ENCODE measurements around the gene PATJ. TPM values are rescaled to one million over a fixed set of nuclear protein-coding genes. Genes with fewer than 3 reads are reported as not detected.

PATJ gene
- total and polyA plus RNA-seq, 2 experiments from 2014 or later, result 35.3 to 68.4 TPM

DNA sequence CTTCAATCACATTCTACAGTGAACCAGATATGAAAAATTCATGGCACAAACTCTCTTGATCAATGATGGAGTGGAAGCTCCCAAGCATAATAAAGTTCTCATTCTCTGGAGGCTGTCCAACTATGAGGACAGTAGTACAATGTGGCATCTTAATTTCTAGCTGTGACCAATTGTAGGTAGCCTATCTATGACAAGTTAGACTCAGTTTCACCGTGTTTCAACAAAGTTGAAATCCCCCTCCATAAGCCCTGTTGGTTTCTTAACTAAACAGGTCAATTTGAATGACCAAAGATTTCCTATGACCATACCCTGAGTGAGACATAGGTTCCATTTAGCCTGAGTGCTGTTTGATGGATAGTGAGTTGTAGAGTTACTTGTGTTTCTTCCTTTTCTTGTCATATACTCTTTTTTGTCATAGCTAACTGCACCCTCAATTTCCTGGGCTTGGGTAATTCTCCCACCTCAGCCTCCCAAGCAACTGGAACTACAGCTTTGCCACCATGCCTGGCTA is 11.8 kb downstream of the PATJ start:
- no peak overlapping the region for H3K27ac Mint-ChIP-seq
- H3K4me1 ChIP-seq (ENCODE audit: insufficient read depth), result peaks cover 27% of the 10 kb centered on the region
- no peaks in the 10 kb centered on the region for H3K36me3 Mint-ChIP-seq (ENCODE audit: low read depth)
- no peak overlapping the region for H2AFZ ChIP-seq
- H3K27ac ChIP-seq (ENCODE audit: low read depth), result peak overlapping the region; percentile 77; the same call in 1 of the 2 replicates
- no peaks in the 10 kb centered on the region for H3K27me3 ChIP-seq (ENCODE audit: insufficient read depth)
- H3F3A ChIP-seq (replicated peaks; ENCODE audit: low read depth), result peaks cover 4% of the 10 kb centered on the region; the same call in 1 of the 2 replicates
- H3K4me3 Mint-ChIP-seq, result no peak overlapping the region; the same call in 2 of the 3 replicates
- ATAC-seq (no peak), DNase-seq (ENCODE audit: low spot score) (no peak)
- peaks cover 2% of the 10 kb centered on the region for H3K27me3 Mint-ChIP-seq (ENCODE audit: insufficient read depth, low read depth, poor library complexity)
- H3K4me1 Mint-ChIP-seq, result peaks cover 21% of the 10 kb centered on the region
- no peak overlapping the region; the same call in 1 of the 2 replicates for H3K4me3 ChIP-seq
- TF ChIP-seq CREB1 (CRISPR knock-in tag; IDR thresholded peaks at IDR 0.05; ENCODE audit: low read depth) (no peak), STAT1 (IDR thresholded peaks at IDR 0.05; ENCODE audit: unreplicated experiment) (no peak), JUNB (IDR thresholded peaks at IDR 0.05; ENCODE audit: unreplicated experiment) (no peak), EZH2 (IDR thresholded peaks at IDR 0.05; ENCODE audit: low read depth, unreplicated experiment) (no peak), ZNF114 (CRISPR knock-in tag; IDR thresholded peaks at IDR 0.05) (no peak), EZH2phosphoT487 (IDR thresholded peaks at IDR 0.05; ENCODE audit: unreplicated experiment) (no peak), POLR2AphosphoS5 (IDR thresholded peaks at IDR 0.05; ENCODE audit: low read depth) (no peak), ZNF331 (CRISPR knock-in tag; IDR thresholded peaks at IDR 0.05; ENCODE audit: low read depth) (no peak), NANOG (IDR thresholded peaks at IDR 0.05; ENCODE audit: borderline replicate concordance) (no peak)
- TF ChIP-seq, protein P1, sequence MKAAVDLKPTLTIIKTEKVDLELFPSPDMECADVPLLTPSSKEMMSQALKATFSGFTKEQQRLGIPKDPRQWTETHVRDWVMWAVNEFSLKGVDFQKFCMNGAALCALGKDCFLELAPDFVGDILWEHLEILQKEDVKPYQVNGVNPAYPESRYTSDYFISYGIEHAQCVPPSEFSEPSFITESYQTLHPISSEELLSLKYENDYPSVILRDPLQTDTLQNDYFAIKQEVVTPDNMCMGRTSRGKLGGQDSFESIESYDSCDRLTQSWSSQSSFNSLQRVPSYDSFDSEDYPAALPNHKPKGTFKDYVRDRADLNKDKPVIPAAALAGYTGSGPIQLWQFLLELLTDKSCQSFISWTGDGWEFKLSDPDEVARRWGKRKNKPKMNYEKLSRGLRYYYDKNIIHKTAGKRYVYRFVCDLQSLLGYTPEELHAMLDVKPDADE (IDR thresholded peaks at IDR 0.05), result no peak
- TF ChIP-seq, protein P2, sequence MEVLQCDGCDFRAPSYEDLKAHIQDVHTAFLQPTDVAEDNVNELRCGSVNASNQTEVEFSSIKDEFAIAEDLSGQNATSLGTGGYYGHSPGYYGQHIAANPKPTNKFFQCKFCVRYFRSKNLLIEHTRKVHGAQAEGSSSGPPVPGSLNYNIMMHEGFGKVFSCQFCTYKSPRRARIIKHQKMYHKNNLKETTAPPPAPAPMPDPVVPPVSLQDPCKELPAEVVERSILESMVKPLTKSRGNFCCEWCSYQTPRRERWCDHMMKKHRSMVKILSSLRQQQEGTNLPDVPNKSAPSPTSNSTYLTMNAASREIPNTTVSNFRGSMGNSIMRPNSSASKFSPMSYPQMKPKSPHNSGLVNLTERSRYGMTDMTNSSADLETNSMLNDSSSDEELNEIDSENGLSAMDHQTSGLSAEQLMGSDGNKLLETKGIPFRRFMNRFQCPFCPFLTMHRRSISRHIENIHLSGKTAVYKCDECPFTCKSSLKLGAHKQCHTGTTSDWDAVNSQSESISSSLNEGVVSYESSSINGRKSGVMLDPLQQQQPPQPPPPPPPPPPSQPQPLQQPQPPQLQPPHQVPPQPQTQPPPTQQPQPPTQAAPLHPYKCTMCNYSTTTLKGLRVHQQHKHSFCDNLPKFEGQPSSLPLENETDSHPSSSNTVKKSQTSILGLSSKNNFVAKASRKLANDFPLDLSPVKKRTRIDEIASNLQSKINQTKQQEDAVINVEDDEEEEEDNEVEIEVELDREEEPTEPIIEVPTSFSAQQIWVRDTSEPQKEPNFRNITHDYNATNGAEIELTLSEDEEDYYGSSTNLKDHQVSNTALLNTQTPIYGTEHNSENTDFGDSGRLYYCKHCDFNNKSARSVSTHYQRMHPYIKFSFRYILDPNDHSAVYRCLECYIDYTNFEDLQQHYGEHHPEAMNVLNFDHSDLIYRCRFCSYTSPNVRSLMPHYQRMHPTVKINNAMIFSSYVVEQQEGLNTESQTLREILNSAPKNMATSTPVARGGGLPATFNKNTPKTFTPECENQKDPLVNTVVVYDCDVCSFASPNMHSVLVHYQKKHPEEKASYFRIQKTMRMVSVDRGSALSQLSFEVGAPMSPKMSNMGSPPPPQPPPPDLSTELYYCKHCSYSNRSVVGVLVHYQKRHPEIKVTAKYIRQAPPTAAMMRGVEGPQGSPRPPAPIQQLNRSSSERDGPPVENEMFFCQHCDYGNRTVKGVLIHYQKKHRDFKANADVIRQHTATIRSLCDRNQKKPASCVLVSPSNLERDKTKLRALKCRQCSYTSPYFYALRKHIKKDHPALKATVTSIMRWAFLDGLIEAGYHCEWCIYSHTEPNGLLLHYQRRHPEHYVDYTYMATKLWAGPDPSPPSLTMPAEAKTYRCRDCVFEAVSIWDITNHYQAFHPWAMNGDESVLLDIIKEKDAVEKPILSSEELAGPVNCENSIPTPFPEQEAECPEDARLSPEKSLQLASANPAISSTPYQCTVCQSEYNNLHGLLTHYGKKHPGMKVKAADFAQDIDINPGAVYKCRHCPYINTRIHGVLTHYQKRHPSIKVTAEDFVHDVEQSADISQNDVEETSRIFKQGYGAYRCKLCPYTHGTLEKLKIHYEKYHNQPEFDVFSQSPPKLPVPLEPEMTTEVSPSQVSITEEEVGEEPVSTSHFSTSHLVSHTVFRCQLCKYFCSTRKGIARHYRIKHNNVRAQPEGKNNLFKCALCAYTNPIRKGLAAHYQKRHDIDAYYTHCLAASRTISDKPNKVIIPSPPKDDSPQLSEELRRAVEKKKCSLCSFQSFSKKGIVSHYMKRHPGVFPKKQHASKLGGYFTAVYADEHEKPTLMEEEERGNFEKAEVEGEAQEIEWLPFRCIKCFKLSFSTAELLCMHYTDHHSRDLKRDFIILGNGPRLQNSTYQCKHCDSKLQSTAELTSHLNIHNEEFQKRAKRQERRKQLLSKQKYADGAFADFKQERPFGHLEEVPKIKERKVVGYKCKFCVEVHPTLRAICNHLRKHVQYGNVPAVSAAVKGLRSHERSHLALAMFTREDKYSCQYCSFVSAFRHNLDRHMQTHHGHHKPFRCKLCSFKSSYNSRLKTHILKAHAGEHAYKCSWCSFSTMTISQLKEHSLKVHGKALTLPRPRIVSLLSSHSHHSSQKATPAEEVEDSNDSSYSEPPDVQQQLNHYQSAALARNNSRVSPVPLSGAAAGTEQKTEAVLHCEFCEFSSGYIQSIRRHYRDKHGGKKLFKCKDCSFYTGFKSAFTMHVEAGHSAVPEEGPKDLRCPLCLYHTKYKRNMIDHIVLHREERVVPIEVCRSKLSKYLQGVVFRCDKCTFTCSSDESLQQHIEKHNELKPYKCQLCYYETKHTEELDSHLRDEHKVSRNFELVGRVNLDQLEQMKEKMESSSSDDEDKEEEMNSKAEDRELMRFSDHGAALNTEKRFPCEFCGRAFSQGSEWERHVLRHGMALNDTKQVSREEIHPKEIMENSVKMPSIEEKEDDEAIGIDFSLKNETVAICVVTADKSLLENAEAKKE (CRISPR knock-in tag; IDR thresholded peaks at IDR 0.05), result no peak
- TF ChIP-seq, protein P3, sequence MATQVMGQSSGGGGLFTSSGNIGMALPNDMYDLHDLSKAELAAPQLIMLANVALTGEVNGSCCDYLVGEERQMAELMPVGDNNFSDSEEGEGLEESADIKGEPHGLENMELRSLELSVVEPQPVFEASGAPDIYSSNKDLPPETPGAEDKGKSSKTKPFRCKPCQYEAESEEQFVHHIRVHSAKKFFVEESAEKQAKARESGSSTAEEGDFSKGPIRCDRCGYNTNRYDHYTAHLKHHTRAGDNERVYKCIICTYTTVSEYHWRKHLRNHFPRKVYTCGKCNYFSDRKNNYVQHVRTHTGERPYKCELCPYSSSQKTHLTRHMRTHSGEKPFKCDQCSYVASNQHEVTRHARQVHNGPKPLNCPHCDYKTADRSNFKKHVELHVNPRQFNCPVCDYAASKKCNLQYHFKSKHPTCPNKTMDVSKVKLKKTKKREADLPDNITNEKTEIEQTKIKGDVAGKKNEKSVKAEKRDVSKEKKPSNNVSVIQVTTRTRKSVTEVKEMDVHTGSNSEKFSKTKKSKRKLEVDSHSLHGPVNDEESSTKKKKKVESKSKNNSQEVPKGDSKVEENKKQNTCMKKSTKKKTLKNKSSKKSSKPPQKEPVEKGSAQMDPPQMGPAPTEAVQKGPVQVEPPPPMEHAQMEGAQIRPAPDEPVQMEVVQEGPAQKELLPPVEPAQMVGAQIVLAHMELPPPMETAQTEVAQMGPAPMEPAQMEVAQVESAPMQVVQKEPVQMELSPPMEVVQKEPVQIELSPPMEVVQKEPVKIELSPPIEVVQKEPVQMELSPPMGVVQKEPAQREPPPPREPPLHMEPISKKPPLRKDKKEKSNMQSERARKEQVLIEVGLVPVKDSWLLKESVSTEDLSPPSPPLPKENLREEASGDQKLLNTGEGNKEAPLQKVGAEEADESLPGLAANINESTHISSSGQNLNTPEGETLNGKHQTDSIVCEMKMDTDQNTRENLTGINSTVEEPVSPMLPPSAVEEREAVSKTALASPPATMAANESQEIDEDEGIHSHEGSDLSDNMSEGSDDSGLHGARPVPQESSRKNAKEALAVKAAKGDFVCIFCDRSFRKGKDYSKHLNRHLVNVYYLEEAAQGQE (IDR thresholded peaks at IDR 0.05; ENCODE audit: unreplicated experiment), result no peak
- TF ChIP-seq, protein P4, sequence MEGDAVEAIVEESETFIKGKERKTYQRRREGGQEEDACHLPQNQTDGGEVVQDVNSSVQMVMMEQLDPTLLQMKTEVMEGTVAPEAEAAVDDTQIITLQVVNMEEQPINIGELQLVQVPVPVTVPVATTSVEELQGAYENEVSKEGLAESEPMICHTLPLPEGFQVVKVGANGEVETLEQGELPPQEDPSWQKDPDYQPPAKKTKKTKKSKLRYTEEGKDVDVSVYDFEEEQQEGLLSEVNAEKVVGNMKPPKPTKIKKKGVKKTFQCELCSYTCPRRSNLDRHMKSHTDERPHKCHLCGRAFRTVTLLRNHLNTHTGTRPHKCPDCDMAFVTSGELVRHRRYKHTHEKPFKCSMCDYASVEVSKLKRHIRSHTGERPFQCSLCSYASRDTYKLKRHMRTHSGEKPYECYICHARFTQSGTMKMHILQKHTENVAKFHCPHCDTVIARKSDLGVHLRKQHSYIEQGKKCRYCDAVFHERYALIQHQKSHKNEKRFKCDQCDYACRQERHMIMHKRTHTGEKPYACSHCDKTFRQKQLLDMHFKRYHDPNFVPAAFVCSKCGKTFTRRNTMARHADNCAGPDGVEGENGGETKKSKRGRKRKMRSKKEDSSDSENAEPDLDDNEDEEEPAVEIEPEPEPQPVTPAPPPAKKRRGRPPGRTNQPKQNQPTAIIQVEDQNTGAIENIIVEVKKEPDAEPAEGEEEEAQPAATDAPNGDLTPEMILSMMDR (conservative IDR thresholded peaks at IDR 0.05; ENCODE audit: low read depth in 2 of 2), result no peak
- 0 out of 2 replicates have a peak overlapping the region, but pooled peaks have one; percentile 65 for H3K4me2 ChIP-seq
- no peaks in the 10 kb centered on the region for H3K9me3 Mint-ChIP-seq
- H3K79me2 ChIP-seq (replicated peaks; ENCODE audit: insufficient read depth), result peaks cover 100% of the 10 kb centered on the region
- H4K20me1 ChIP-seq (replicated peaks; ENCODE audit: insufficient read depth), result peaks cover 7% of the 10 kb centered on the region; the same call in 1 of the 2 replicates
- no peaks in the 10 kb centered on the region for H3K9me2 ChIP-seq (ENCODE audit: insufficient read depth)
- no peaks in the 10 kb centered on the region for H3K36me3 ChIP-seq (ENCODE audit: insufficient read depth)
